Panc1 (cell line): ENCODE results near the gene ZSWIM8. TPM values are rescaled to one million over a fixed set of nuclear protein-coding genes. Genes with fewer than 3 reads are reported as not detected.

ENCODE experiments used
- ATAC-seq: fragments of 200-7000 bp; cut with Tn5 transposase; 2 replicates; pipeline ENCODE4 v1.9.1; 2020; ENCODE audit warnings: mild to moderate bottlenecking, moderate library complexity
- BruUV-seq: library from RNA; stranded (reverse); fragments of 400-500 nt; replicated peaks from 2 replicates; lab custom pipeline; 2021; lab: Mats Ljungman, UMichigan
- CTCF ChIA-PET: fragments of 300-600 bp; sonication (Branson Sonifier 250); formaldehyde crosslinking; loops from one replicate; lab custom pipeline; 2022; ENCODE audit warnings: antibody characterized with exemption; lab: Charles Lee
- POLR2A ChIA-PET: fragments of 300-600 bp; sonication (Branson Sonifier 250); formaldehyde crosslinking; loops from one replicate; lab custom pipeline; 2022; ENCODE audit warnings: antibody characterized with exemption; lab: Charles Lee
- DNase-seq: peaks from one replicate; pipeline ENCODE4 v3.0.0-alpha.2; 2010; ENCODE audit warnings: low read depth, low spot score
- H3K27ac ChIP-seq: 2 replicates; pipeline ENCODE4 v1.5.1; 2011; ENCODE audit warnings: mild to moderate bottlenecking, low read length, inconsistent platforms
- H3K27me3 ChIP-seq: fragments of 200-500 bp; sonication (Bioruptor generic); 2 replicates; pipeline ENCODE4 v1.6.0; 2014; ENCODE audit warnings: low read length, inconsistent platforms; ENCODE audit not compliant: control insufficient read depth, insufficient read depth
- H3K36me3 ChIP-seq: fragments of 200-500 bp; sonication (Bioruptor generic); 2 replicates; pipeline ENCODE4 v1.5.1; 2014; ENCODE audit warnings: inconsistent platforms, mild to moderate bottlenecking, low read length, moderate library complexity; ENCODE audit not compliant: control insufficient read depth, insufficient read depth
- H3K4me1 ChIP-seq: 2 replicates; pipeline ENCODE4 v1.5.1; 2011; ENCODE audit warnings: inconsistent platforms, mild to moderate bottlenecking, low read length, moderate library complexity; ENCODE audit not compliant: control insufficient read depth, insufficient read depth
- H3K4me3 ChIP-seq, 2 experiments: 2 replicates each; pipeline ENCODE4 v1.5.1; 2011 to 2012; ENCODE audit warnings: low read depth in 2 of 2, low read length in 2 of 2, mild to moderate bottlenecking in 2 of 2, inconsistent platforms in 1 of 2, moderate library complexity in 1 of 2
- H3K9me3 ChIP-seq: fragments of 200-500 bp; sonication (Bioruptor generic); 2 replicates; pipeline ENCODE4 v1.5.1; 2014; ENCODE audit warnings: low read depth, mild to moderate bottlenecking, inconsistent platforms, low read length, moderate library complexity; ENCODE audit not compliant: control insufficient read depth, insufficient read depth
- CTCF ChIP-seq: fragments of 450-650 bp; IDR thresholded peaks from 2 replicates; pipeline ENCODE4 v1.5.1; 2017; ENCODE audit warnings: mild to moderate bottlenecking
- POLR2AphosphoS5 ChIP-seq: IDR thresholded peaks from 2 replicates; pipeline ENCODE4 v1.6.1; 2012; ENCODE audit warnings: mild to moderate bottlenecking, low read depth, low read length, moderate library complexity
- REST ChIP-seq, 2 experiments: IDR thresholded peaks; 2 replicates each; pipeline ENCODE4 v1.6.1; 2011 to 2012; ENCODE audit warnings: low read depth in 2 of 2, control low read depth in 1 of 2, low read length in 1 of 2, mild to moderate bottlenecking in 1 of 2, moderate library complexity in 1 of 2; ENCODE audit not compliant: insufficient read depth in 1 of 2
- SIN3A ChIP-seq: IDR thresholded peaks from 2 replicates; pipeline ENCODE4 v1.6.1; 2012; ENCODE audit warnings: low read depth, mild to moderate bottlenecking, low read length, moderate library complexity, borderline replicate concordance; ENCODE audit not compliant: insufficient read depth
- TCF7L2 ChIP-seq: IDR thresholded peaks from 2 replicates; pipeline ENCODE4 v1.6.1; 2011; ENCODE audit warnings: mild to moderate bottlenecking, low read depth, low read length, inconsistent platforms
- in situ Hi-C: cut with HindIII; loops from 2 replicates; pipeline ENCODE4 v1.10.0; 2016; ENCODE audit warnings: low sequenced_read_pairs, low pct_unique_long_range_greater_than_20kb
- intact Hi-C: fragments of 100-400 bp; cut with micrococcal nuclease; formaldehyde crosslinking; loops from one replicate; pipeline ENCODE4 v1.10.0; 2022; ENCODE audit not compliant: unreplicated experiment
- total RNA-seq: library from RNA; stranded (reverse); gene quantifications from one replicate; pipeline ENCODE4 v1.2.1, GENCODE V29; 2021; ENCODE audit not compliant: unreplicated experiment

ZSWIM8 gene
- total RNA-seq, 1 experiment from 2014 or later, result 109 TPM

GRCh38 chr10:73837072-73837471 lies 51.7 kb downstream of the ZSWIM8 start:
- in situ Hi-C loops, result no loop called here
- Histone ChIP-seq H3K4me1 (no peaks in the 10 kb centered on the region), H3K4me3 (no peak overlapping the region), H3K27me3 (no peaks in the 10 kb centered on the region), H3K36me3 (no peaks in the 10 kb centered on the region; the same call in 1 of the 2 replicates), H3K9me3 (no peaks in the 10 kb centered on the region), H3K27ac (no peak overlapping the region)
- ATAC-seq (no peak), DNase-seq (no peak)
- no peak for TF ChIP-seq REST (IDR thresholded peaks at IDR 0.05; ENCODE audit: insufficient read depth in 1 of 2, low read depth in 2 of 2, low read length in 1 of 2)
- no peak for TF ChIP-seq CTCF
- TF ChIP-seq TCF7L2, result no peak
- TF ChIP-seq POLR2AphosphoS5, result no peak
- TF ChIP-seq SIN3A, result no peak
- no TSS peak for BruUV-seq
- intact Hi-C loops, result no loop called here
- CTCF ChIA-PET, result no interaction called here
- POLR2A ChIA-PET, result no interaction called here

DNA sequence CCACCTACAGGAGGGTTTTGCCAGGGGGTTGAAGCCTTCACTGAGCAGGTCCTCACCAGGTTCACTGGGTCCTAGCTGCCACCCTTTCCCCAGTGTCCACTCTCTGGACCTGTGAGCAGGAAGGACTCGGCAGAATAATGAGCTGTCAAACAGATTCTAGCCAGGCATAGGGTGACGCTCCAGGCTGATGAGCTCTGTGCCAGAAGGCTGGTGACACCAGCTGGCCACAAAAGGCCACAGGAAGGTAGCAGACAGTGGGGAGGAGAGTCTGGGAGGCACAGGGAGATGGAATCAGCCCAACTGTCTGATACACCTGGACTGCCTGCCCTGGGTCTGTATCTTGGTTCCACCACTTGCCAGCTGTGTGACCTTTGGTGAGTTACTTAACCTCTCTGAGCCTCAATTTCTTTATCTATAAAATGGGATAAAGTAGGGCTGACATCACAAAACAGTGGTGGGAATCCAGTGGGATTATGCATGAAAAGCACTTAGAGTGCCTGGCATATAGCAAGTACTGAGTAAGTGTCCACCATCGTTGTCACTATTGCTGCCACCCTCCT lies 52.7 kb downstream of the ZSWIM8 start:
- TF ChIP-seq TCF7L2 (no peak), REST (IDR thresholded peaks at IDR 0.05; ENCODE audit: insufficient read depth in 1 of 2, low read depth in 2 of 2, low read length in 1 of 2) (no peak), CTCF (no peak), POLR2AphosphoS5 (no peak), SIN3A (no peak)
- ATAC-seq, result no peak
- Histone ChIP-seq H3K4me1 (no peaks in the 10 kb centered on the region), H3K27ac (no peak overlapping the region), H3K27me3 (no peaks in the 10 kb centered on the region), H3K4me3 (no peak overlapping the region), H3K36me3 (no peaks in the 10 kb centered on the region; the same call in 1 of the 2 replicates), H3K9me3 (no peaks in the 10 kb centered on the region)
- no peak for DNase-seq
- no TSS peak for BruUV-seq
- ChIA-PET CTCF (no interaction called here), POLR2A (no interaction called here)
- in situ Hi-C loops (no loop called here), intact Hi-C loops (no loop called here)
